Natural killer cell (primary cell): ENCODE measurements around the gene CATSPER3. TPM values are rescaled to one million over a fixed set of nuclear protein-coding genes. Genes with fewer than 3 reads are reported as not detected.

Source experiments
- ATAC-seq, 3 donors: fragments of 150-1000 bp in 2 of 3; fragments of 200-7000 bp in 1 of 3; cut with Tn5 transposase; 1 replicate in 1 of 3; 2 replicates in 2 of 3; pipeline ENCODE4 v1.10.0; 2021; ENCODE audit warnings: mild to moderate bottlenecking in 2 of 3, moderate library complexity in 2 of 3
- DNase-seq, 2 donors: peaks; one replicate each; pipeline versions ENCODE4 v3.0.0 to v3.0.0-alpha.2; 2013 to 2021; ENCODE audit warnings: mixed read lengths in 1 of 2
- H3K27ac ChIP-seq: one replicate; pipeline ENCODE4 v1.5.1; 2013; ENCODE audit warnings: mild to moderate bottlenecking, low read length
- H3K27me3 ChIP-seq: one replicate; pipeline ENCODE4 v1.6.1; 2013; ENCODE audit warnings: low read length; ENCODE audit not compliant: control insufficient read depth, insufficient read depth
- H3K36me3 ChIP-seq: one replicate; pipeline ENCODE4 v1.6.1; 2013; ENCODE audit warnings: low read length; ENCODE audit not compliant: control insufficient read depth, insufficient read depth
- H3K4me1 ChIP-seq: one replicate; pipeline ENCODE4 v1.6.1; 2013; ENCODE audit warnings: low read length; ENCODE audit not compliant: control insufficient read depth, insufficient read depth
- H3K4me3 ChIP-seq: one replicate; pipeline ENCODE4 v1.5.1; 2013; ENCODE audit warnings: low read length
- H3K9me3 ChIP-seq: one replicate; pipeline ENCODE4 v1.6.1; 2013; ENCODE audit warnings: low read length; ENCODE audit not compliant: control insufficient read depth, insufficient read depth
- H3K27ac Mint-ChIP-seq, 2 donors: one replicate each; pipeline ENCODE4 v1.8.0; 2022; ENCODE audit warnings: mild to moderate bottlenecking in 2 of 2, mixed read lengths in 2 of 2, moderate library complexity in 1 of 2
- H3K27me3 Mint-ChIP-seq, 2 donors: one replicate each; pipeline ENCODE4 v1.8.0; 2022; ENCODE audit warnings: low read depth in 2 of 2, mixed read lengths in 2 of 2
- H3K36me3 Mint-ChIP-seq: one replicate; pipeline ENCODE4 v1.8.0; 2022; ENCODE audit warnings: mixed read lengths
- H3K4me1 Mint-ChIP-seq, 2 donors: one replicate each; pipeline ENCODE4 v1.8.0; 2022; ENCODE audit warnings: mixed read lengths in 2 of 2
- H3K4me3 Mint-ChIP-seq: one replicate; pipeline ENCODE4 v1.8.0; 2022; ENCODE audit warnings: mild to moderate bottlenecking, moderate library complexity, mixed read lengths
- H3K9me3 Mint-ChIP-seq, 2 donors: one replicate each; pipeline ENCODE4 v1.8.0; 2022; ENCODE audit warnings: mixed read lengths in 2 of 2
- CTCF ChIP-seq: fragments of 200-600 bp; IDR thresholded peaks from one replicate; pipeline ENCODE4 v1.8.0; 2022; ENCODE audit warnings: antibody characterized with exemption
- WGBS: methylation state at CpG from one replicate; pipeline ENCODE4 v1.1.7; 2013; ENCODE audit warnings: missing lambda C conversion rate; ENCODE audit not compliant: insufficient coverage; 5-methylcytosine and 5-hydroxymethylcytosine counted together
- intact Hi-C: fragments of 100-400 bp; cut with micrococcal nuclease; formaldehyde crosslinking; loops from one replicate; pipeline ENCODE4 v1.14.2; 2022
- total RNA-seq, 4 donors: library from RNA; stranded (reverse); fragments of 120-200 nt in 1 of 4; gene quantifications; one replicate each; pipeline versions ENCODE4 v1.2.3 to v1.2.4, GENCODE V29; 2013 to 2022

Gene CATSPER3
- total RNA-seq, 3 donors from 2014 or later (not counting 1 experiment from before 2014, with no cell fraction given) = 0.31 to 0.79 (median 0.55) TPM

DNA sequence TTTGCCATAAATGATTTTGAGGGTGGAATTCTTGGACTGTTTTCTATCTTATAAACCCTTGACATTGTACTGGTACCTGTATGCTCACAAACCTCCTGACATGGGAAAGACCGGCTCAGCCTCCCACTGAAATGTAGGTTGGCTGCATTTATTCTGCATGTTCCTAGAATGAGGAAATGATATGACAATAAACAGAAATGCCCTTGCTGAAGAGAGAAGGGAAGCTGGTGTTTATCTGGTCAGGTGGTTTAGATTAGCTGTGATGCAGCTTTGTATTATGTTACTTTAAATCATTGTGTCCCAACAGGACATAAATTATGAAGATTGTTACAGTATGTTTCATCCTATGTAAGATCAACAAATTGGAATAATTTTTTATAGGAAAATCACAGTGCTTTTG is 23.1 kb upstream of the CATSPER3 start:
- H3K4me1 ChIP-seq = no peaks in the 10 kb centered on the region
- H3K9me3 Mint-ChIP-seq = no peaks in the 10 kb centered on the region
- no peak overlapping the region for H3K4me3 Mint-ChIP-seq
- 81% methylated on average over 1 of the region's 1 CpG for WGBS
- no peaks in the 10 kb centered on the region for H3K27me3 ChIP-seq
- peaks cover 3% of the 10 kb centered on the region for H3K36me3 ChIP-seq
- ATAC-seq (no peak), DNase-seq (no peak)
- no peak overlapping the region for H3K27ac ChIP-seq
- no peaks in the 10 kb centered on the region for H3K9me3 ChIP-seq
- no peak overlapping the region for H3K27ac Mint-ChIP-seq
- no peak for TF ChIP-seq CTCF
- H3K27me3 Mint-ChIP-seq = no peaks in the 10 kb centered on the region
- no peaks in the 10 kb centered on the region for H3K36me3 Mint-ChIP-seq
- intact Hi-C loops = no loop called here
- no peak overlapping the region for H3K4me3 ChIP-seq
- no peaks in the 10 kb centered on the region for H3K4me1 Mint-ChIP-seq

GRCh38 chr5:134945041-134945440 is 22.7 kb upstream of the CATSPER3 start:
- Mint-ChIP-seq H3K27ac (no peak overlapping the region), H3K4me3 (no peak overlapping the region), H3K36me3 (no peaks in the 10 kb centered on the region), H3K4me1 (no peaks in the 10 kb centered on the region), H3K9me3 (no peaks in the 10 kb centered on the region), H3K27me3 (no peaks in the 10 kb centered on the region)
- 95% methylated on average over 2 of the region's 2 CpGs for WGBS
- H3K36me3 ChIP-seq = peaks cover 3% of the 10 kb centered on the region
- H3K27me3 ChIP-seq = no peaks in the 10 kb centered on the region
- no peak for DNase-seq
- no peak for ATAC-seq
- no peak overlapping the region for H3K27ac ChIP-seq
- no peaks in the 10 kb centered on the region for H3K9me3 ChIP-seq
- intact Hi-C loops = no loop called here
- no peak for TF ChIP-seq CTCF
- no peak overlapping the region for H3K4me3 ChIP-seq
- H3K4me1 ChIP-seq = no peaks in the 10 kb centered on the region

DNA sequence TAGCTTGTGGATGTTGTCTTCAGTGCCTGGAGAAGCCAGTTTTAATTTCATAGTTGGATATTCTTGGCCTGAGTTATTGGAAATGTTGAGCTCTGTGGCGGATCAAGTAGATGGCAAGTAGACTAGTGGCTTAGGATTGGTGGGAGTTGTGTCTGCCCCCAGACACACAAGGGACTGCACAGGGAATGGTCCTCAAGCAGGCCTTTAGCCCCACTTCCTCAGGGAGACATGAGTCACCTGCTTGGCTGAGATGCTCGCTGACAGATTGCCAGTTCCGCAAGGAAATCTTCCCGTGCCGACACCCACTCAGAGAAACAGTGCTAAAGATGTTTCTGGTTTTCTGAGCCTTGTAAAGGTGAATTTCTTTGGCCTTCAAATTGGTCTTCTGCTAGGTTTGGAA is 18.8 kb upstream of the CATSPER3 start:
- ATAC-seq (no peak), DNase-seq (no peak)
- H3K27me3 Mint-ChIP-seq = no peaks in the 10 kb centered on the region
- no peaks in the 10 kb centered on the region for H3K36me3 Mint-ChIP-seq
- Histone ChIP-seq H3K27ac (no peak overlapping the region), H3K27me3 (no peaks in the 10 kb centered on the region), H3K4me3 (no peak overlapping the region), H3K9me3 (peaks cover 1% of the 10 kb centered on the region), H3K4me1 (no peaks in the 10 kb centered on the region), H3K36me3 (no peaks in the 10 kb centered on the region)
- WGBS = 98% methylated on average over 5 of the region's 5 CpGs
- TF ChIP-seq CTCF = no peak
- H3K27ac Mint-ChIP-seq = no peak overlapping the region
- intact Hi-C loops = no loop called here
- no peaks in the 10 kb centered on the region for H3K9me3 Mint-ChIP-seq
- no peak overlapping the region for H3K4me3 Mint-ChIP-seq
- H3K4me1 Mint-ChIP-seq = no peaks in the 10 kb centered on the region

DNA sequence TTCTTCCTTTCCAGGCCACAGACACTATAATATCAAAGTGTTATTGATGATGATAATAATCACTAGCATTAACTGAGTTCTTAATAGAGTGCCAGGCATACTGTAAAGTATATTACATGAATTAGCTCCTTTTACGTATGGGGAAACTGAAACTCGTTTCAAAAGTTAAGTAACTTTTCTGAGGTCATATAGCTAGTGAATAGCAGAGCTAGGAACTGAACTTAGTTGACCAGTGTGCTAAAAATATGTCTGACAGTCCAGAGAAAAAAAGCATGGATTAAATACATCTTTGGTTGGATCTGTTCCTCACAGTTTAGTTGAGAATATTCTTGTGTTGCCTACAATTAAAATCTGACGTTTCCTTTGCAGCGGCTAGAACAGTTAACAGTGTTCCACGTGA is 18.4 kb upstream of the CATSPER3 start:
- Histone ChIP-seq H3K36me3 (no peaks in the 10 kb centered on the region), H3K4me3 (no peak overlapping the region), H3K4me1 (no peaks in the 10 kb centered on the region), H3K27me3 (no peaks in the 10 kb centered on the region), H3K27ac (no peak overlapping the region), H3K9me3 (peaks cover 3% of the 10 kb centered on the region)
- ATAC-seq (no peak), DNase-seq (no peak)
- no peak for TF ChIP-seq CTCF
- Mint-ChIP-seq H3K9me3 (peaks cover 2% of the 10 kb centered on the region in 2 donors), H3K27ac (no peak overlapping the region), H3K36me3 (peaks cover 3% of the 10 kb centered on the region), H3K27me3 (no peaks in the 10 kb centered on the region), H3K4me3 (no peak overlapping the region), H3K4me1 (no peaks in the 10 kb centered on the region)
- 97% methylated on average over 5 of the region's 5 CpGs for WGBS
- intact Hi-C loops = no loop called here
